ENCODE measurements around the gene MAML3. TPM values are rescaled to one million over a fixed set of nuclear protein-coding genes. Genes with fewer than 3 reads are reported as not detected.

The MAML3 gene
- total and polyA plus RNA-seq, 2 experiments from 2014 or later = 1.7 to 6.5 TPM

DNA sequence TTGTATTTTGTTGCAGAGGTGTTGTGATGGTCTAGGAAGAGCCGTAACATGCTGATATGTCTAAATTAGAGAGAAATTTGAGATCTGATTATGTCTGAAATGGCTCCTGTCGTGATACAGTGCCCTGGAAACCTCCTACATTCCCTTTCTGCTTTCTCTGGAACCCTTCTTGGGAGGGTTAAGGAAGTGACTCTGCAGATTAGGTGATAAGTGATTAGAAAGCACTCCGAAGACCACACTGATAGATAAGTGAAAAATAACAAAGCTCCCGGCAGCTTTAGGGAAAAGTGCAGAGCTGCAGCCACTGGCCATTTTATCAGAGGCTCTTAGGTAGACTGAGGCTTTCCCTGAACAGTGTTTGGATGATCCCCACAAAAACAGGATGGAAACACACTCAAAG, 377.7 kb downstream of the MAML3 start:
- Histone ChIP-seq H3K4me2 (no peak overlapping the region), H3K9me2 (ENCODE audit: insufficient read depth) (no peaks in the 10 kb centered on the region), H3K36me3 (ENCODE audit: insufficient read depth) (no peaks in the 10 kb centered on the region), H2AFZ (no peak overlapping the region), H3F3A (replicated peaks; ENCODE audit: low read depth) (no peaks in the 10 kb centered on the region), H3K4me3 (no peak overlapping the region), H3K27me3 (ENCODE audit: insufficient read depth) (no peaks in the 10 kb centered on the region), H3K79me2 (replicated peaks; ENCODE audit: insufficient read depth) (no peaks in the 10 kb centered on the region), H4K20me1 (replicated peaks; ENCODE audit: insufficient read depth) (no peaks in the 10 kb centered on the region), H3K27ac (ENCODE audit: low read depth) (no peak overlapping the region), H3K4me1 (ENCODE audit: insufficient read depth) (peaks cover 16% of the 10 kb centered on the region; the same call in 1 of the 2 replicates)
- Mint-ChIP-seq H3K4me1 (peaks cover 28% of the 10 kb centered on the region), H3K27me3 (ENCODE audit: insufficient read depth, low read depth, poor library complexity) (no peaks in the 10 kb centered on the region), H3K36me3 (ENCODE audit: low read depth) (no peaks in the 10 kb centered on the region), H3K27ac (no peak overlapping the region), H3K4me3 (no peak overlapping the region), H3K9me3 (no peaks in the 10 kb centered on the region)
- TF ChIP-seq, protein P1, sequence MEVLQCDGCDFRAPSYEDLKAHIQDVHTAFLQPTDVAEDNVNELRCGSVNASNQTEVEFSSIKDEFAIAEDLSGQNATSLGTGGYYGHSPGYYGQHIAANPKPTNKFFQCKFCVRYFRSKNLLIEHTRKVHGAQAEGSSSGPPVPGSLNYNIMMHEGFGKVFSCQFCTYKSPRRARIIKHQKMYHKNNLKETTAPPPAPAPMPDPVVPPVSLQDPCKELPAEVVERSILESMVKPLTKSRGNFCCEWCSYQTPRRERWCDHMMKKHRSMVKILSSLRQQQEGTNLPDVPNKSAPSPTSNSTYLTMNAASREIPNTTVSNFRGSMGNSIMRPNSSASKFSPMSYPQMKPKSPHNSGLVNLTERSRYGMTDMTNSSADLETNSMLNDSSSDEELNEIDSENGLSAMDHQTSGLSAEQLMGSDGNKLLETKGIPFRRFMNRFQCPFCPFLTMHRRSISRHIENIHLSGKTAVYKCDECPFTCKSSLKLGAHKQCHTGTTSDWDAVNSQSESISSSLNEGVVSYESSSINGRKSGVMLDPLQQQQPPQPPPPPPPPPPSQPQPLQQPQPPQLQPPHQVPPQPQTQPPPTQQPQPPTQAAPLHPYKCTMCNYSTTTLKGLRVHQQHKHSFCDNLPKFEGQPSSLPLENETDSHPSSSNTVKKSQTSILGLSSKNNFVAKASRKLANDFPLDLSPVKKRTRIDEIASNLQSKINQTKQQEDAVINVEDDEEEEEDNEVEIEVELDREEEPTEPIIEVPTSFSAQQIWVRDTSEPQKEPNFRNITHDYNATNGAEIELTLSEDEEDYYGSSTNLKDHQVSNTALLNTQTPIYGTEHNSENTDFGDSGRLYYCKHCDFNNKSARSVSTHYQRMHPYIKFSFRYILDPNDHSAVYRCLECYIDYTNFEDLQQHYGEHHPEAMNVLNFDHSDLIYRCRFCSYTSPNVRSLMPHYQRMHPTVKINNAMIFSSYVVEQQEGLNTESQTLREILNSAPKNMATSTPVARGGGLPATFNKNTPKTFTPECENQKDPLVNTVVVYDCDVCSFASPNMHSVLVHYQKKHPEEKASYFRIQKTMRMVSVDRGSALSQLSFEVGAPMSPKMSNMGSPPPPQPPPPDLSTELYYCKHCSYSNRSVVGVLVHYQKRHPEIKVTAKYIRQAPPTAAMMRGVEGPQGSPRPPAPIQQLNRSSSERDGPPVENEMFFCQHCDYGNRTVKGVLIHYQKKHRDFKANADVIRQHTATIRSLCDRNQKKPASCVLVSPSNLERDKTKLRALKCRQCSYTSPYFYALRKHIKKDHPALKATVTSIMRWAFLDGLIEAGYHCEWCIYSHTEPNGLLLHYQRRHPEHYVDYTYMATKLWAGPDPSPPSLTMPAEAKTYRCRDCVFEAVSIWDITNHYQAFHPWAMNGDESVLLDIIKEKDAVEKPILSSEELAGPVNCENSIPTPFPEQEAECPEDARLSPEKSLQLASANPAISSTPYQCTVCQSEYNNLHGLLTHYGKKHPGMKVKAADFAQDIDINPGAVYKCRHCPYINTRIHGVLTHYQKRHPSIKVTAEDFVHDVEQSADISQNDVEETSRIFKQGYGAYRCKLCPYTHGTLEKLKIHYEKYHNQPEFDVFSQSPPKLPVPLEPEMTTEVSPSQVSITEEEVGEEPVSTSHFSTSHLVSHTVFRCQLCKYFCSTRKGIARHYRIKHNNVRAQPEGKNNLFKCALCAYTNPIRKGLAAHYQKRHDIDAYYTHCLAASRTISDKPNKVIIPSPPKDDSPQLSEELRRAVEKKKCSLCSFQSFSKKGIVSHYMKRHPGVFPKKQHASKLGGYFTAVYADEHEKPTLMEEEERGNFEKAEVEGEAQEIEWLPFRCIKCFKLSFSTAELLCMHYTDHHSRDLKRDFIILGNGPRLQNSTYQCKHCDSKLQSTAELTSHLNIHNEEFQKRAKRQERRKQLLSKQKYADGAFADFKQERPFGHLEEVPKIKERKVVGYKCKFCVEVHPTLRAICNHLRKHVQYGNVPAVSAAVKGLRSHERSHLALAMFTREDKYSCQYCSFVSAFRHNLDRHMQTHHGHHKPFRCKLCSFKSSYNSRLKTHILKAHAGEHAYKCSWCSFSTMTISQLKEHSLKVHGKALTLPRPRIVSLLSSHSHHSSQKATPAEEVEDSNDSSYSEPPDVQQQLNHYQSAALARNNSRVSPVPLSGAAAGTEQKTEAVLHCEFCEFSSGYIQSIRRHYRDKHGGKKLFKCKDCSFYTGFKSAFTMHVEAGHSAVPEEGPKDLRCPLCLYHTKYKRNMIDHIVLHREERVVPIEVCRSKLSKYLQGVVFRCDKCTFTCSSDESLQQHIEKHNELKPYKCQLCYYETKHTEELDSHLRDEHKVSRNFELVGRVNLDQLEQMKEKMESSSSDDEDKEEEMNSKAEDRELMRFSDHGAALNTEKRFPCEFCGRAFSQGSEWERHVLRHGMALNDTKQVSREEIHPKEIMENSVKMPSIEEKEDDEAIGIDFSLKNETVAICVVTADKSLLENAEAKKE (CRISPR knock-in tag; IDR thresholded peaks at IDR 0.05) = no peak
- TF ChIP-seq ZNF114 (CRISPR knock-in tag; IDR thresholded peaks at IDR 0.05) (no peak), POLR2AphosphoS5 (IDR thresholded peaks at IDR 0.05; ENCODE audit: low read depth) (no peak), NANOG (IDR thresholded peaks at IDR 0.05; ENCODE audit: borderline replicate concordance) (no peak), ZNF331 (CRISPR knock-in tag; IDR thresholded peaks at IDR 0.05; ENCODE audit: low read depth) (no peak), STAT1 (IDR thresholded peaks at IDR 0.05; ENCODE audit: unreplicated experiment) (no peak)
- TF ChIP-seq, protein P2, sequence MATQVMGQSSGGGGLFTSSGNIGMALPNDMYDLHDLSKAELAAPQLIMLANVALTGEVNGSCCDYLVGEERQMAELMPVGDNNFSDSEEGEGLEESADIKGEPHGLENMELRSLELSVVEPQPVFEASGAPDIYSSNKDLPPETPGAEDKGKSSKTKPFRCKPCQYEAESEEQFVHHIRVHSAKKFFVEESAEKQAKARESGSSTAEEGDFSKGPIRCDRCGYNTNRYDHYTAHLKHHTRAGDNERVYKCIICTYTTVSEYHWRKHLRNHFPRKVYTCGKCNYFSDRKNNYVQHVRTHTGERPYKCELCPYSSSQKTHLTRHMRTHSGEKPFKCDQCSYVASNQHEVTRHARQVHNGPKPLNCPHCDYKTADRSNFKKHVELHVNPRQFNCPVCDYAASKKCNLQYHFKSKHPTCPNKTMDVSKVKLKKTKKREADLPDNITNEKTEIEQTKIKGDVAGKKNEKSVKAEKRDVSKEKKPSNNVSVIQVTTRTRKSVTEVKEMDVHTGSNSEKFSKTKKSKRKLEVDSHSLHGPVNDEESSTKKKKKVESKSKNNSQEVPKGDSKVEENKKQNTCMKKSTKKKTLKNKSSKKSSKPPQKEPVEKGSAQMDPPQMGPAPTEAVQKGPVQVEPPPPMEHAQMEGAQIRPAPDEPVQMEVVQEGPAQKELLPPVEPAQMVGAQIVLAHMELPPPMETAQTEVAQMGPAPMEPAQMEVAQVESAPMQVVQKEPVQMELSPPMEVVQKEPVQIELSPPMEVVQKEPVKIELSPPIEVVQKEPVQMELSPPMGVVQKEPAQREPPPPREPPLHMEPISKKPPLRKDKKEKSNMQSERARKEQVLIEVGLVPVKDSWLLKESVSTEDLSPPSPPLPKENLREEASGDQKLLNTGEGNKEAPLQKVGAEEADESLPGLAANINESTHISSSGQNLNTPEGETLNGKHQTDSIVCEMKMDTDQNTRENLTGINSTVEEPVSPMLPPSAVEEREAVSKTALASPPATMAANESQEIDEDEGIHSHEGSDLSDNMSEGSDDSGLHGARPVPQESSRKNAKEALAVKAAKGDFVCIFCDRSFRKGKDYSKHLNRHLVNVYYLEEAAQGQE (IDR thresholded peaks at IDR 0.05; ENCODE audit: unreplicated experiment) = no peak
- TF ChIP-seq, protein P3, sequence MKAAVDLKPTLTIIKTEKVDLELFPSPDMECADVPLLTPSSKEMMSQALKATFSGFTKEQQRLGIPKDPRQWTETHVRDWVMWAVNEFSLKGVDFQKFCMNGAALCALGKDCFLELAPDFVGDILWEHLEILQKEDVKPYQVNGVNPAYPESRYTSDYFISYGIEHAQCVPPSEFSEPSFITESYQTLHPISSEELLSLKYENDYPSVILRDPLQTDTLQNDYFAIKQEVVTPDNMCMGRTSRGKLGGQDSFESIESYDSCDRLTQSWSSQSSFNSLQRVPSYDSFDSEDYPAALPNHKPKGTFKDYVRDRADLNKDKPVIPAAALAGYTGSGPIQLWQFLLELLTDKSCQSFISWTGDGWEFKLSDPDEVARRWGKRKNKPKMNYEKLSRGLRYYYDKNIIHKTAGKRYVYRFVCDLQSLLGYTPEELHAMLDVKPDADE (IDR thresholded peaks at IDR 0.05) = no peak
- no peak for DNase-seq (ENCODE audit: low spot score)
- no peak for ATAC-seq
